Mammary epithelial cell (primary cell): ENCODE results near the gene MRO.

Experiments
- EZH2 ChIP-seq: IDR thresholded peaks from 2 replicates; pipeline ENCODE4 v1.6.1; 2012; ENCODE audit warnings: low read length, inconsistent platforms, borderline replicate concordance
- TF ChIP-seq, protein P1 (sequence below), 2 donors: IDR thresholded peaks in 1 of 2; conservative IDR thresholded peaks in 1 of 2; 2 replicates each; pipeline ENCODE4 v1.5.1; 2011 to 2012; ENCODE audit warnings: inconsistent platforms in 2 of 2, low read length in 2 of 2, mild to moderate bottlenecking in 2 of 2, control low read depth in 1 of 2, low read depth in 1 of 2; ENCODE audit not compliant: insufficient read depth in 1 of 2; ENCODE audit errors: extremely low read depth in 1 of 2

DNA sequence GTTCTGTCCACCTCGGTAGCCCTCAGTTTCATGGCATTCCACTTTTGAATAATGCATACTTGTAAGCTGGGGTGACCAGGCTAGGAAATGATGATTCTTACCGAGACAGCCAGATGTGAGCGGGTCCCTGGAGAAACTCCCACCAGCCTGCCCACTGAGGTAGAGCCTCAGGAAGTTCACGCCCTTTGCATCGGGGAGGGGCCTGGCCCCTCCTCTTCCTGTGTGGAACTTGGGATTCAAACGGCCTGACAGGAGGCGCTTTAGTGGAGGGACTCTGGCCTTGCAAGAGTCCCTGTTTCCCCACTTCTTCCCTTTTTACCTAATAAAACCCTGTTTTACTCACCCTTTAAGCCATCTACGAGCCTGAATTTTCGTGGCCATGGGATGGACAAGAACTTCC lies 44.6 kb downstream of the MRO start:
- TF ChIP-seq, protein P1, sequence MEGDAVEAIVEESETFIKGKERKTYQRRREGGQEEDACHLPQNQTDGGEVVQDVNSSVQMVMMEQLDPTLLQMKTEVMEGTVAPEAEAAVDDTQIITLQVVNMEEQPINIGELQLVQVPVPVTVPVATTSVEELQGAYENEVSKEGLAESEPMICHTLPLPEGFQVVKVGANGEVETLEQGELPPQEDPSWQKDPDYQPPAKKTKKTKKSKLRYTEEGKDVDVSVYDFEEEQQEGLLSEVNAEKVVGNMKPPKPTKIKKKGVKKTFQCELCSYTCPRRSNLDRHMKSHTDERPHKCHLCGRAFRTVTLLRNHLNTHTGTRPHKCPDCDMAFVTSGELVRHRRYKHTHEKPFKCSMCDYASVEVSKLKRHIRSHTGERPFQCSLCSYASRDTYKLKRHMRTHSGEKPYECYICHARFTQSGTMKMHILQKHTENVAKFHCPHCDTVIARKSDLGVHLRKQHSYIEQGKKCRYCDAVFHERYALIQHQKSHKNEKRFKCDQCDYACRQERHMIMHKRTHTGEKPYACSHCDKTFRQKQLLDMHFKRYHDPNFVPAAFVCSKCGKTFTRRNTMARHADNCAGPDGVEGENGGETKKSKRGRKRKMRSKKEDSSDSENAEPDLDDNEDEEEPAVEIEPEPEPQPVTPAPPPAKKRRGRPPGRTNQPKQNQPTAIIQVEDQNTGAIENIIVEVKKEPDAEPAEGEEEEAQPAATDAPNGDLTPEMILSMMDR (conservative IDR thresholded peaks at IDR 0.05 in 1 of 2, IDR thresholded peaks at IDR 0.05 in 1 of 2; ENCODE audit: extremely low read depth in 1 of 2, insufficient read depth in 1 of 2, low read depth in 1 of 2, low read length in 2 of 2) = no peak
- TF ChIP-seq EZH2 = no peak
